ENCODE results near the gene CXCL5. TPM values are rescaled to one million over a fixed set of nuclear protein-coding genes. Genes with fewer than 3 reads are reported as not detected.

The CXCL5 gene
- total RNA-seq, 1 donor from 2014 or later, result 5.4 TPM

- Histone ChIP-seq H3K36me3 (no peaks in the 10 kb centered on the region), H3K4me3 (no peak overlapping the region), H3K4me1 (no peaks in the 10 kb centered on the region), H3K9me3 (no peaks in the 10 kb centered on the region), H3K27ac (no peak overlapping the region), H3K27me3 (ENCODE audit: low read depth) (no peaks in the 10 kb centered on the region)
- TF ChIP-seq CTCF (IDR thresholded peaks at IDR 0.05), result no peak
- DNase-seq (no peak), ATAC-seq (no peak)
- intact Hi-C loops (cut with DNase I), result no loop called here
These were observed 7.3 kb downstream of the CXCL5 start for GRCh38 chr4:73990988-73991741.

GRCh38 chr4:73989928-73990327 lies 8.5 kb downstream of the CXCL5 start:
- ATAC-seq (no peak), DNase-seq (no peak)
- H3K4me3 ChIP-seq, result no peak overlapping the region
- no peaks in the 10 kb centered on the region for H3K9me3 ChIP-seq
- intact Hi-C loops (cut with DNase I), result no loop called here
- no peaks in the 10 kb centered on the region for H3K4me1 ChIP-seq
- no peak for TF ChIP-seq CTCF (IDR thresholded peaks at IDR 0.05)
- no peaks in the 10 kb centered on the region for H3K27me3 ChIP-seq (ENCODE audit: low read depth)
- no peaks in the 10 kb centered on the region for H3K36me3 ChIP-seq
- H3K27ac ChIP-seq, result no peak overlapping the region

- intact Hi-C loops (cut with DNase I), result no loop called here
These were observed 9.4 kb downstream of the CXCL5 start for GRCh38 chr4:73989031-73989430.

GRCh38 chr4:73988061-73988460 lies 10.4 kb downstream of the CXCL5 start, which contains the start of gene PPBP:
Gene PPBP, minus strand, starts transcription at chr4:73988190. Its CDS starts 87 bp downstream, at chr4:73988103.
- Histone ChIP-seq H3K9me3 (no peaks in the 10 kb centered on the region), H3K27me3 (ENCODE audit: low read depth) (no peaks in the 10 kb centered on the region), H3K36me3 (no peaks in the 10 kb centered on the region), H3K27ac (no peak within 1 kb of the TSS), H3K4me1 (no peaks in the 10 kb centered on the region), H3K4me3 (no peak within 1 kb of the TSS)
- TF ChIP-seq CTCF (IDR thresholded peaks at IDR 0.05), result no peak
- no peak for ATAC-seq
- intact Hi-C loops (cut with DNase I), result no loop called here
- DNase-seq, result no peak

More at GRCh38 chr4:73989031-73989430, 9.4 kb downstream of the CXCL5 start:
- Histone ChIP-seq H3K4me3 (no peak overlapping the region), H3K36me3 (no peaks in the 10 kb centered on the region), H3K27me3 (ENCODE audit: low read depth) (no peaks in the 10 kb centered on the region), H3K9me3 (no peaks in the 10 kb centered on the region), H3K4me1 (no peaks in the 10 kb centered on the region), H3K27ac (no peak overlapping the region)
- DNase-seq (no peak), ATAC-seq (no peak)
- TF ChIP-seq CTCF (IDR thresholded peaks at IDR 0.05), result no peak

GRCh38 chr4:73985528-73985852 lies 13.0 kb downstream of the CXCL5 start:
- Histone ChIP-seq H3K27me3 (ENCODE audit: low read depth) (no peaks in the 10 kb centered on the region), H3K9me3 (no peaks in the 10 kb centered on the region), H3K27ac (no peak overlapping the region), H3K36me3 (no peaks in the 10 kb centered on the region), H3K4me3 (no peak overlapping the region), H3K4me1 (no peaks in the 10 kb centered on the region)
- DNase-seq (no peak), ATAC-seq (no peak)
- TF ChIP-seq CTCF (IDR thresholded peaks at IDR 0.05), result no peak
- intact Hi-C loops (cut with DNase I), result no loop called here
